Breast epithelium (tissue), 4 donors: ENCODE measurements around the gene DYNLL2. TPM values are rescaled to one million over a fixed set of nuclear protein-coding genes. Genes with fewer than 3 reads are reported as not detected.
"Not testable (repeated sequence)": the region's sequence is repeated elsewhere in the genome, so short reads cannot be mapped to it uniquely, and the experiment has no call there.

Source experiments
- DNase-seq, 2 donors: peaks; one replicate each; pipeline ENCODE4 v3.0.0-alpha.2; 2019; ENCODE audit warnings: low spot score in 2 of 2
- H3K27ac ChIP-seq, 2 donors: fragments of 200-600 bp; sonication (generic) in 1 of 2; one replicate each; pipeline ENCODE4 v1.5.1; 2016 to 2019; ENCODE audit warnings: mild to moderate bottlenecking in 1 of 2
- H3K27me3 ChIP-seq, 2 donors: fragments of 200-600 bp; sonication (generic) in 1 of 2; one replicate each; pipeline versions ENCODE4 v1.5.1 to v1.6.0; 2017 to 2019; ENCODE audit warnings: control low read depth in 1 of 2, mild to moderate bottlenecking in 1 of 2
- H3K36me3 ChIP-seq: fragments of 200-600 bp; one replicate; pipeline ENCODE4 v1.5.1; 2019
- H3K4me1 ChIP-seq, 2 donors: fragments of 200-600 bp; sonication (generic); one replicate each; pipeline ENCODE4 v1.5.1; 2016 to 2019; ENCODE audit warnings: control low read depth in 1 of 2
- H3K4me3 ChIP-seq, 3 donors: fragments of 200-600 bp; sonication (generic); 1 replicate in 2 of 3; 2 replicates in 1 of 3; pipeline ENCODE4 v1.5.1; 2016 to 2019; ENCODE audit warnings: mild to moderate bottlenecking in 3 of 3, moderate library complexity in 2 of 3
- H3K9me3 ChIP-seq, 2 donors: fragments of 200-600 bp; sonication (generic) in 1 of 2; one replicate each; pipeline ENCODE4 v1.5.1; 2016 to 2019; ENCODE audit warnings: control low read depth in 1 of 2
- POLR2A ChIP-seq: fragments of 450-650 bp; IDR thresholded peaks from one replicate; pipeline ENCODE4 v1.6.1; 2016; ENCODE audit warnings: antibody characterized with exemption, mild to moderate bottlenecking, moderate library complexity
- POLR2AphosphoS5 ChIP-seq, 3 donors: sonication (generic); formaldehyde crosslinking; IDR thresholded peaks; one replicate each; pipeline ENCODE4 v1.6.1; 2017; ENCODE audit warnings: antibody characterized with exemption in 3 of 3
- intact Hi-C: fragments of 100-400 bp; cut with DNase I; formaldehyde crosslinking; loops from one replicate; pipeline ENCODE4 v1.15.1; 2023; ENCODE audit warnings: low total_unique reads
- total RNA-seq, 3 donors: library from RNA; depleted of rRNA; stranded (reverse); fragments of >200 nt; gene quantifications; one replicate each; pipeline ENCODE4 v1.1.0, GENCODE V29; 2016
- TF ChIP-seq, protein P1 (sequence below), 3 donors: fragments of 450-650 bp; IDR thresholded peaks; one replicate each; pipeline ENCODE4 v1.5.1; 2016 to 2017; ENCODE audit warnings: antibody characterized with exemption in 3 of 3, mild to moderate bottlenecking in 3 of 3, moderate library complexity in 3 of 3

Gene DYNLL2
- total RNA-seq, 3 donors from 2014 or later: 18.4 to 20.3 (median 19.7) TPM

DNA sequence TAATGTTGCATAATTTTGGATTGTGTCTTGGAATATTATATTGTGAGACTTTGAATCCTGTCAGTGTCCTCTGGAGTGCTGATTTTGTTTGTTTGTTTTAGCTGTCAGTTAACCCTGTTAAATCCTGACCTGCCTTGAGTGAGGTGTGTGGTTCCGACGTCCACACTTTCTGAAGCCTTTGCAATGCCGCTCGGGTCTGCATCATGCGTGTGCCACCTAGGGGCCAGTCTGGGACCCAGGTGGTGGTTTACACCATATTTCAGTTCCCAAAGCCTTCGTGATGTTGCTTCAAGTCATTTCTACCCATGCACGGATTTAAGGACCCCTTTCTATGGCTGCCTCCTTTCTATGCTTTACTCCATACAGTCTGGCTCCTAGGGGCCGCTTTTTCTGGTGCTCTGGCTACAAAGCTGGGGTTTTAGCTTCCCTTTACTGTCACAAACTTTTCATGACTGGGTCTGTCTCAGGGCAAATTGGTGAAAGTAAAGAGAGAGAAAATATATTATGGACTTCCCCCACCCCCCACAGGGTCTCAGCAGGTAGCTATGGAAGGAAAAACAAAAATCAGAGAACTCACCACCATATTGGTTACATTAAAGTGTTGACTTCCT, 53.6 kb downstream of the DYNLL2 start:
- TF ChIP-seq, protein P1, sequence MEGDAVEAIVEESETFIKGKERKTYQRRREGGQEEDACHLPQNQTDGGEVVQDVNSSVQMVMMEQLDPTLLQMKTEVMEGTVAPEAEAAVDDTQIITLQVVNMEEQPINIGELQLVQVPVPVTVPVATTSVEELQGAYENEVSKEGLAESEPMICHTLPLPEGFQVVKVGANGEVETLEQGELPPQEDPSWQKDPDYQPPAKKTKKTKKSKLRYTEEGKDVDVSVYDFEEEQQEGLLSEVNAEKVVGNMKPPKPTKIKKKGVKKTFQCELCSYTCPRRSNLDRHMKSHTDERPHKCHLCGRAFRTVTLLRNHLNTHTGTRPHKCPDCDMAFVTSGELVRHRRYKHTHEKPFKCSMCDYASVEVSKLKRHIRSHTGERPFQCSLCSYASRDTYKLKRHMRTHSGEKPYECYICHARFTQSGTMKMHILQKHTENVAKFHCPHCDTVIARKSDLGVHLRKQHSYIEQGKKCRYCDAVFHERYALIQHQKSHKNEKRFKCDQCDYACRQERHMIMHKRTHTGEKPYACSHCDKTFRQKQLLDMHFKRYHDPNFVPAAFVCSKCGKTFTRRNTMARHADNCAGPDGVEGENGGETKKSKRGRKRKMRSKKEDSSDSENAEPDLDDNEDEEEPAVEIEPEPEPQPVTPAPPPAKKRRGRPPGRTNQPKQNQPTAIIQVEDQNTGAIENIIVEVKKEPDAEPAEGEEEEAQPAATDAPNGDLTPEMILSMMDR (IDR thresholded peaks at IDR 0.05): no peak
- no peak for TF ChIP-seq POLR2A
- intact Hi-C loops: no loop called here
- Histone ChIP-seq H3K4me3 (no peak overlapping the region), H3K36me3 (no peaks in the 10 kb centered on the region), H3K27ac (no peak overlapping the region), H3K4me1 (no peaks in the 10 kb centered on the region), H3K27me3 (peaks cover 0 to 9% of the 10 kb centered on the region in 2 donors), H3K9me3 (peaks cover 0 to 10% of the 10 kb centered on the region in 2 donors)
- no peak for DNase-seq

DNA sequence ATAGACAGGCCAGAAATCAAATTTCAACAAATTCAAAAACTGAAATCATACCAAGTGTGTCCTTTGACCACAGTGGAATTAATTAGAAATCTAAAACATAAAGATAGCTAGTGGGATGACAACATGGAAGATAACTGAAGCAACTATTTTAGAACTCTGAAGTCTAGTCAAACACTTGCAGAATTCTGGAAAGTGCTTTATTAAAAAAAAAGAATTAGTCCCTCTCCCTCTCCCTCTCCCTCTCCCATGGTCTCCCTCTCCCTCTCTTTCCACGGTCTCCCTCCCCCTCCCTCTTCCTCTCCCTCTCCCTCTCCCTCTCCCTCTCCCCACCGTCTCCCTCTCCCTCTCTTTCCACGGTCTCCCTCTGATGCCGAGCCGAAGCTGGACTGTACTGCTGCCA, 58.3 kb downstream of the DYNLL2 start:
- no peak for DNase-seq
- Histone ChIP-seq H3K4me1 (no peaks in the 10 kb centered on the region), H3K4me3 (no peak overlapping the region), H3K27ac (no peak overlapping the region), H3K9me3 (peaks cover 13 to 32% of the 10 kb centered on the region in 2 donors), H3K36me3 (no peaks in the 10 kb centered on the region), H3K27me3 (peaks cover 0 to 4% of the 10 kb centered on the region in 2 donors)
- TF ChIP-seq POLR2AphosphoS5 (IDR thresholded peaks at IDR 0.05): no peak
- TF ChIP-seq, protein P1 (IDR thresholded peaks at IDR 0.05): no peak
- no peak for TF ChIP-seq POLR2A
- intact Hi-C loops: no loop called here

DNA sequence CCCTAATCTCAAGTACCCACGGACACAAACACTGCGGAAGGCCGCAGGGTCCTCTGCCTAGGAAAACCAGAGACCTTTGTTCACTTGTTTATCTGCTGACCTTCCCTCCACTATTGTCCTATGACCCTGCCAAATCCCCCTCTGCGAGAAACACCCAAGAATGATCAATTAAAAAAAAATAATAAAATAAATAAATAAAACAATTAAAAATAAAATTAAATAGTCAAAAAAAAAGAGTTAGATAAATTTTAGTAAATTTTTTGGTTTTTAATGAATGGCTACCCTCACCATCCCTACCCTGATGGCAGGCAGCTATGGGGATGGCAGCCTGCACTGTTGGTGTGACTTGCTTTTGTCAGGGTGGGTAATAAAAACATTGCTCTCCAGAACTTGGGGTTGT, 60.1 kb downstream of the DYNLL2 start:
- H3K36me3 ChIP-seq, intact Hi-C loops, DNase-seq, H3K4me3 ChIP-seq, H3K4me1 ChIP-seq, H3K27ac ChIP-seq, H3K27me3 ChIP-seq: not testable (repeated sequence)
- peaks cover 13 to 32% of the 10 kb centered on the region in 2 donors for H3K9me3 ChIP-seq

DNA sequence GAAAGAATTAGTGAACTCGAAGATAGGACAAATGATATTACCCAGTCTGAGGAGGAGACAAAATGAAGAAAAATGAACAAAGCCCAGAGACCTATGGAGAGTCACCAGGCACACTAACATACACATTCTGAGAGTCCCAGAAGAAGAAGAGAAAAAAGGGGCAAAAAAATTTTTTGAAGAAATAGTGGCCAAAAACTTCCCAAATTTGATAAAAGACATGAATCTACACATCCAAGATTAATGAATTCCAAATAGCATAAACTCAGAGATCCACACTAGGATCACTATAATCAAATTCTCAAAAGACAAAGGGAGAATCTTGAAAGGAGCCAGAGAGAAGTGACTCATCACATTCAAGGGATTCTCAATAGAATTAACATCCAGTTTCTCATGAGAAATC, 61.6 kb downstream of the DYNLL2 start:
- Histone ChIP-seq H3K27ac (no peak overlapping the region), H3K27me3 (peaks cover 0 to 10% of the 10 kb centered on the region in 2 donors), H3K36me3 (no peaks in the 10 kb centered on the region), H3K9me3 (peaks cover 13 to 32% of the 10 kb centered on the region in 2 donors), H3K4me1 (no peaks in the 10 kb centered on the region), H3K4me3 (no peak overlapping the region)
- TF ChIP-seq POLR2A (no peak), POLR2AphosphoS5 (IDR thresholded peaks at IDR 0.05) (no peak)
- TF ChIP-seq, protein P1 (IDR thresholded peaks at IDR 0.05): no peak
- DNase-seq: no peak
- intact Hi-C loops: no loop called here

Other genes with a start within 250 kb of the DYNLL2 start
- 10 to 100 TPM in 1 of 3 donors, 1 to 10 TPM in 2; 7.5 to 10.7 (median 8.2) TPM for gene MRPS23, start 233.4 kb upstream of the DYNLL2 start, total RNA-seq
- gene CUEDC1, start 128.0 kb upstream of the DYNLL2 start, total RNA-seq: 10 to 100 TPM; 13.0 to 18.0 (median 14.5) TPM
- gene VEZF1, start 95.2 kb upstream of the DYNLL2 start, total RNA-seq: 10 to 100 TPM; 55.5 to 76.5 (median 66.9) TPM
- gene SRSF1, start 76.2 kb upstream of the DYNLL2 start, total RNA-seq: 100 to 1,000 TPM; 176 to 202 (median 185) TPM
- gene OR4D1, start 65.0 kb downstream of the DYNLL2 start, total RNA-seq: not detected
- not detected for gene OR4D2, start 83.6 kb downstream of the DYNLL2 start, total RNA-seq
- not detected for gene EPX, start 109.3 kb downstream of the DYNLL2 start, total RNA-seq
- 10 to 100 TPM in 2 of 3 donors, 1 to 10 TPM in 1; 8.0 to 21.1 (median 15.1) TPM for gene MKS1, start 135.8 kb downstream of the DYNLL2 start, total RNA-seq
- under 1 TPM in 1 of 3 donors, not detected in 2; 0.29 TPM for gene LPO, start 155.2 kb downstream of the DYNLL2 start, total RNA-seq
- gene MPO, start 197.5 kb downstream of the DYNLL2 start, total RNA-seq: under 1 TPM in 1 of 3 donors, not detected in 2; 0.16 TPM
- gene TSPOAP1, start 245.4 kb downstream of the DYNLL2 start, total RNA-seq: 10 to 100 TPM in 2 of 3 donors, 1 to 10 TPM in 1; 2.6 to 42.1 (median 26.9) TPM